ENCODE results near the gene E2F8.

- TF ChIP-seq CTCF (IDR thresholded peaks at IDR 0.05; ENCODE audit: low read depth, low read length, poor library complexity, severe bottlenecking) (no peak), EZH2phosphoT487 (IDR thresholded peaks at IDR 0.05; ENCODE audit: borderline replicate concordance, low read length) (no peak)
These were observed 22.6 kb upstream of the E2F8 start for GRCh38 chr11:19263333-19263732.
